Lower leg skin (tissue), 3 donors: Measurements from ENCODE around the gene SKOR1.

Experiments used
- CTCF ChIP-seq, 3 donors: fragments of 450-650 bp; IDR thresholded peaks; one replicate each; pipeline ENCODE4 v1.5.1; 2016; ENCODE audit warnings: antibody characterized with exemption in 3 of 3, mild to moderate bottlenecking in 3 of 3, moderate library complexity in 2 of 3
- POLR2A ChIP-seq, 2 donors: fragments of 450-650 bp; IDR thresholded peaks; one replicate each; pipeline ENCODE4 v1.6.1; 2016 to 2017; ENCODE audit warnings: antibody characterized with exemption in 2 of 2, mild to moderate bottlenecking in 1 of 2, moderate library complexity in 1 of 2

GRCh38 chr15:67883234-67883773, 58.0 kb downstream of the SKOR1 start:
- no peak for TF ChIP-seq POLR2A (IDR thresholded peaks at IDR 0.05)
- TF ChIP-seq CTCF (IDR thresholded peaks at IDR 0.05) = no peak
